Natural killer cell (primary cell): ENCODE results near the gene LDLRAD4. TPM values are rescaled to one million over a fixed set of nuclear protein-coding genes. Genes with fewer than 3 reads are reported as not detected.

Experiments
- ATAC-seq, 3 donors: fragments of 150-1000 bp in 2 of 3; fragments of 200-7000 bp in 1 of 3; cut with Tn5 transposase; 1 replicate in 1 of 3; 2 replicates in 2 of 3; pipeline ENCODE4 v1.10.0; 2021; ENCODE audit warnings: mild to moderate bottlenecking in 2 of 3, moderate library complexity in 2 of 3
- DNase-seq, 2 donors: peaks; one replicate each; pipeline versions ENCODE4 v3.0.0 to v3.0.0-alpha.2; 2013 to 2021; ENCODE audit warnings: mixed read lengths in 1 of 2
- H3K27ac ChIP-seq: one replicate; pipeline ENCODE4 v1.5.1; 2013; ENCODE audit warnings: mild to moderate bottlenecking, low read length
- H3K27me3 ChIP-seq: one replicate; pipeline ENCODE4 v1.6.1; 2013; ENCODE audit warnings: low read length; ENCODE audit not compliant: control insufficient read depth, insufficient read depth
- H3K36me3 ChIP-seq: one replicate; pipeline ENCODE4 v1.6.1; 2013; ENCODE audit warnings: low read length; ENCODE audit not compliant: control insufficient read depth, insufficient read depth
- H3K4me1 ChIP-seq: one replicate; pipeline ENCODE4 v1.6.1; 2013; ENCODE audit warnings: low read length; ENCODE audit not compliant: control insufficient read depth, insufficient read depth
- H3K4me3 ChIP-seq: one replicate; pipeline ENCODE4 v1.5.1; 2013; ENCODE audit warnings: low read length
- H3K9me3 ChIP-seq: one replicate; pipeline ENCODE4 v1.6.1; 2013; ENCODE audit warnings: low read length; ENCODE audit not compliant: control insufficient read depth, insufficient read depth
- H3K27ac Mint-ChIP-seq, 2 donors: one replicate each; pipeline ENCODE4 v1.8.0; 2022; ENCODE audit warnings: mild to moderate bottlenecking in 2 of 2, mixed read lengths in 2 of 2, moderate library complexity in 1 of 2
- H3K27me3 Mint-ChIP-seq, 2 donors: one replicate each; pipeline ENCODE4 v1.8.0; 2022; ENCODE audit warnings: low read depth in 2 of 2, mixed read lengths in 2 of 2
- H3K36me3 Mint-ChIP-seq: one replicate; pipeline ENCODE4 v1.8.0; 2022; ENCODE audit warnings: mixed read lengths
- H3K4me1 Mint-ChIP-seq, 2 donors: one replicate each; pipeline ENCODE4 v1.8.0; 2022; ENCODE audit warnings: mixed read lengths in 2 of 2
- H3K4me3 Mint-ChIP-seq: one replicate; pipeline ENCODE4 v1.8.0; 2022; ENCODE audit warnings: mild to moderate bottlenecking, moderate library complexity, mixed read lengths
- H3K9me3 Mint-ChIP-seq, 2 donors: one replicate each; pipeline ENCODE4 v1.8.0; 2022; ENCODE audit warnings: mixed read lengths in 2 of 2
- CTCF ChIP-seq: fragments of 200-600 bp; IDR thresholded peaks from one replicate; pipeline ENCODE4 v1.8.0; 2022; ENCODE audit warnings: antibody characterized with exemption
- WGBS: methylation state at CpG from one replicate; pipeline ENCODE4 v1.1.7; 2013; ENCODE audit warnings: missing lambda C conversion rate; ENCODE audit not compliant: insufficient coverage; 5-methylcytosine and 5-hydroxymethylcytosine counted together
- intact Hi-C: fragments of 100-400 bp; cut with micrococcal nuclease; formaldehyde crosslinking; loops from one replicate; pipeline ENCODE4 v1.14.2; 2022
- total RNA-seq, 4 donors: library from RNA; stranded (reverse); fragments of 120-200 nt in 1 of 4; gene quantifications; one replicate each; pipeline versions ENCODE4 v1.2.3 to v1.2.4, GENCODE V29; 2013 to 2022

LDLRAD4 gene
- total RNA-seq, 3 donors from 2014 or later (not counting 1 experiment from before 2014, with no cell fraction given): 24.0 to 36.3 (median 29.2) TPM

GRCh38 chr18:13520306-13520705, 301.7 kb downstream of the LDLRAD4 start:
- Mint-ChIP-seq H3K27ac (no peak overlapping the region), H3K4me1 (peaks cover 15 to 35% of the 10 kb centered on the region in 2 donors), H3K9me3 (no peaks in the 10 kb centered on the region), H3K36me3 (no peaks in the 10 kb centered on the region), H3K27me3 (no peaks in the 10 kb centered on the region), H3K4me3 (no peak overlapping the region)
- ATAC-seq (no peak), DNase-seq (no peak)
- peaks cover 2% of the 10 kb centered on the region for H3K36me3 ChIP-seq
- TF ChIP-seq CTCF: no peak
- H3K4me1 ChIP-seq: no peaks in the 10 kb centered on the region
- no peak overlapping the region for H3K27ac ChIP-seq
- H3K27me3 ChIP-seq: no peaks in the 10 kb centered on the region
- H3K4me3 ChIP-seq: no peak overlapping the region
- WGBS: 78% methylated on average over 6 of the region's 6 CpGs
- no peaks in the 10 kb centered on the region for H3K9me3 ChIP-seq
- intact Hi-C loops: no loop called here

GRCh38 chr18:13520741-13521140, 302.2 kb downstream of the LDLRAD4 start:
- Mint-ChIP-seq H3K27me3 (no peaks in the 10 kb centered on the region), H3K27ac (no peak overlapping the region), H3K9me3 (no peaks in the 10 kb centered on the region), H3K4me3 (no peak overlapping the region), H3K36me3 (no peaks in the 10 kb centered on the region), H3K4me1 (peaks cover 15 to 37% of the 10 kb centered on the region in 2 donors)
- H3K4me3 ChIP-seq: no peak overlapping the region
- intact Hi-C loops: no loop called here
- no peak for TF ChIP-seq CTCF
- no peaks in the 10 kb centered on the region for H3K9me3 ChIP-seq
- no peaks in the 10 kb centered on the region for H3K27me3 ChIP-seq
- WGBS: 92% methylated on average over 5 of the region's 5 CpGs
- no peak for DNase-seq
- peaks cover 2% of the 10 kb centered on the region for H3K36me3 ChIP-seq
- ATAC-seq: no peak
- no peak overlapping the region for H3K27ac ChIP-seq
- H3K4me1 ChIP-seq: no peaks in the 10 kb centered on the region

- Mint-ChIP-seq H3K27ac (no peak overlapping the region), H3K9me3 (no peaks in the 10 kb centered on the region), H3K4me3 (no peak overlapping the region), H3K4me1 (peaks cover 15 to 37% of the 10 kb centered on the region in 2 donors), H3K27me3 (no peaks in the 10 kb centered on the region), H3K36me3 (no peaks in the 10 kb centered on the region)
- 86% methylated on average over 4 of the region's 4 CpGs for WGBS
- H3K36me3 ChIP-seq: peaks cover 2% of the 10 kb centered on the region
- no peak overlapping the region for H3K27ac ChIP-seq
- no peak for TF ChIP-seq CTCF
- ATAC-seq: no peak
- no peaks in the 10 kb centered on the region for H3K9me3 ChIP-seq
- H3K4me1 ChIP-seq: no peaks in the 10 kb centered on the region
- intact Hi-C loops: no loop called here
- H3K4me3 ChIP-seq: no peak overlapping the region
- no peak for DNase-seq
- H3K27me3 ChIP-seq: no peaks in the 10 kb centered on the region
Observed at GRCh38 chr18:13521418-13521817, 302.9 kb downstream of the LDLRAD4 start.

GRCh38 chr18:13522256-13522655, 303.7 kb downstream of the LDLRAD4 start:
- Mint-ChIP-seq H3K9me3 (no peaks in the 10 kb centered on the region), H3K4me1 (peaks cover 13 to 37% of the 10 kb centered on the region in 2 donors), H3K27ac (no peak overlapping the region), H3K4me3 (no peak overlapping the region), H3K36me3 (no peaks in the 10 kb centered on the region), H3K27me3 (no peaks in the 10 kb centered on the region)
- TF ChIP-seq CTCF: no peak
- no peaks in the 10 kb centered on the region for H3K4me1 ChIP-seq
- intact Hi-C loops: no loop called here
- peaks cover 2% of the 10 kb centered on the region for H3K36me3 ChIP-seq
- 100% methylated on average over 2 of the region's 2 CpGs for WGBS
- DNase-seq (no peak), ATAC-seq (no peak)
- H3K4me3 ChIP-seq: no peak overlapping the region
- H3K27ac ChIP-seq: no peak overlapping the region
- H3K27me3 ChIP-seq: no peaks in the 10 kb centered on the region
- H3K9me3 ChIP-seq: no peaks in the 10 kb centered on the region
